Retinal pigment epithelial cell (primary cell): ENCODE measurements around the gene DNMT3A.

Experiments used
- DNase-seq: peaks from one replicate; pipeline ENCODE4 v3.0.0-alpha.2; 2010; ENCODE audit warnings: low read depth
- H3K4me3 ChIP-seq: 2 replicates; pipeline ENCODE4 v1.5.1; 2011; ENCODE audit warnings: mild to moderate bottlenecking, low read length, control low read depth, moderate library complexity
- CTCF ChIP-seq: conservative IDR thresholded peaks from 2 replicates; pipeline ENCODE4 v1.5.1; 2011; ENCODE audit warnings: low read depth, low read length, control low read depth, inconsistent platforms

Gene DNMT3A

GRCh38 chr2:25338401-25338800 is 3.3 kb downstream of the DNMT3A start:
- no peak for DNase-seq
- no peak overlapping the region for H3K4me3 ChIP-seq
- TF ChIP-seq CTCF: no peak

- no peak for TF ChIP-seq CTCF
- no peak for DNase-seq
- no peak overlapping the region for H3K4me3 ChIP-seq
Measured at GRCh38 chr2:25337891-25338290, 3.8 kb downstream of the DNMT3A start.

GRCh38 chr2:25337276-25337675 is 4.4 kb downstream of the DNMT3A start:
- DNase-seq: no peak
- no peak for TF ChIP-seq CTCF
- no peak overlapping the region for H3K4me3 ChIP-seq

GRCh38 chr2:25336383-25336841 is 5.3 kb downstream of the DNMT3A start:
- no peak overlapping the region for H3K4me3 ChIP-seq
- DNase-seq: no peak
- no peak for TF ChIP-seq CTCF

GRCh38 chr2:25335971-25336370 is 5.8 kb downstream of the DNMT3A start:
- no peak for TF ChIP-seq CTCF
- no peak for DNase-seq
- H3K4me3 ChIP-seq: no peak overlapping the region

GRCh38 chr2:25335204-25335603 is 6.5 kb downstream of the DNMT3A start:
- no peak for TF ChIP-seq CTCF
- H3K4me3 ChIP-seq: no peak overlapping the region
- DNase-seq: no peak

GRCh38 chr2:25334482-25334881 is 7.2 kb downstream of the DNMT3A start:
- DNase-seq: no peak
- no peak for TF ChIP-seq CTCF
- H3K4me3 ChIP-seq: no peak overlapping the region
